Activated CD8-positive, alpha-beta memory T cell treated with anti-CD3 and anti-CD28 coated beads for 1 hour (primary cell): ENCODE data around the gene MLYCD.
"Not testable (repeated sequence)": the region's sequence is repeated elsewhere in the genome, so short reads cannot be mapped to it uniquely, and the experiment has no call there.

Experiments used
- DNase-seq, 2 donors: peaks; one replicate each; pipeline ENCODE4 v3.0.0-alpha.2; 2020; ENCODE audit warnings: low read depth in 1 of 2; ENCODE audit errors: extremely low read depth in 1 of 2

MLYCD gene

GRCh38 chr16:83939266-83939855, 40.4 kb downstream of the MLYCD start:
- no peak for DNase-seq

DNA sequence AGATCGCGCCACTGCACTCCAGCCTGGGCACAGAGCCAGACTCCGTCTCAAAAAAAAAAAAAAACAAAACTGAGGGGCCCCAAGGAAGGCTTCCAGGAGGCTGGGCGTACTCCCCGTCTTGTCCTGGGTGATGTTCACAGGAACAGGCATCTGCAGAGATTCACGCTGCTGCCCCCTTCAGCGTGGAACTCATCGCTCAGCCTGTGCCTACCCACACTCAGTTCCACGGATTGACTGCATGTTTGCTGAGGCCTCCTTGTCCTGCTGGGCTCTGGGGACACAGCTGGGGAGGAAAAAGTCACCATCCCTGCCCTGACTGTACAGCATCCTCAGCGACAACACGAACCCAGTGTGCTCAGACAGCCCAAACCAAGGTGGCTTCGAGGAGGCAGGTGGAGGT, 41.2 kb downstream of the MLYCD start:
- no peak for DNase-seq

DNA sequence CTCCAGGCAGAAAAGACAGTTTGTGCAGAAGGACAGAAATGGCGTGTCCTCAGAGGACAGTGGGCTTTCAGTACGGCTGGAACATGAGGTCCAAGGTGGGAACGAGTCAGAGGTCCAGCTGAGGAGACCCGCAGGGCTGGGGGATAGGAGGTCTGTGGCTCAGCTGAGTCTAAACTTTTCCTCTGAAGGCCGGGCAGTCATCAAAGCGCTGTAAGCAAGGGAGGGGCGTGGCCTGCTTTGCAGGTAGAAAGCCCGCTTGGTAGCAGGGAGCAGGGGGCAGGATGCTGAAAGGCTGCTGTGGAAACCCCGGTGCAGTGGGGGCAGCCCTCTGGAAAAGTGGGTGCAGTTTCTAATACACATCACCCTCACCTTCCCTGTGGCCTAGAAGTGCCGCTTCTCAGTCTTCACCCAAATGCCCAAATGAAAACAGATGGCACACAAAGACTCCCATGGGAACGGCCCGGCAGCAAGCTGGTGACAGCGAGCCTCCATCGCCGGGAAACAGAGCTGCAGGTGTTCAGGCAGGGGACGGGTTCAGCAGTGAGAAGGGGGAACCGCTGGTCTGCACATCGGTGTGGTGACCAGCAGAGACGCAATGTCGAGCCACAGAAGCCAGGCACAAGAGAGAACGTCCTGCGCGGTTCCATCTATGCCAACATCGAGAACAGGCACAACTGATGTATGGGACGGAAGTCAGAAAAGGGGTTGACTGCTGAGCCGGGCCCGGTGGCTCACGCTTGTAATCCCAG, 41.9 kb downstream of the MLYCD start:
- DNase-seq: no peak

DNA sequence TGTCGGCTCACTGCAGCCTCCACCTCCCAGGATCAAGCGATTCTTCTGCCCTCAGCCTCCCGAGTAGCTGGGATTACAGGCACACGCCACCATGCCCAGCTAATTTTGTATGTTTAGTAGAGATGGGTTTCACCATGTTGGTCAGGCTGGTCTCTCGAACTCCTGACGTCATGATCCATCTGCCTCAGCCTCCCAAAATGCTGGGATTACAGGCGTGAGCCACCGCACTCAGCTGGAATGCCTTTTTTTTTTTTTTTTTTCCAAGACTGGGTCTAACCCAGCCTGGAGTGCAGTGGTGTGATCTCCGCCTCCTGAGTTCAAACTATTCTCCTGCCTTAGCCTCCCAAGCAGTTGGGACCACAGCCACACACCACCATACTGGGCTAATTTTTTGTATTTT, 42.6 kb downstream of the MLYCD start:
- DNase-seq: not testable (repeated sequence)

GRCh38 chr16:83942074-83942473, 43.2 kb downstream of the MLYCD start:
- DNase-seq: no peak

GRCh38 chr16:83942815-83943515, 44.0 kb downstream of the MLYCD start:
- DNase-seq: no peak

DNA sequence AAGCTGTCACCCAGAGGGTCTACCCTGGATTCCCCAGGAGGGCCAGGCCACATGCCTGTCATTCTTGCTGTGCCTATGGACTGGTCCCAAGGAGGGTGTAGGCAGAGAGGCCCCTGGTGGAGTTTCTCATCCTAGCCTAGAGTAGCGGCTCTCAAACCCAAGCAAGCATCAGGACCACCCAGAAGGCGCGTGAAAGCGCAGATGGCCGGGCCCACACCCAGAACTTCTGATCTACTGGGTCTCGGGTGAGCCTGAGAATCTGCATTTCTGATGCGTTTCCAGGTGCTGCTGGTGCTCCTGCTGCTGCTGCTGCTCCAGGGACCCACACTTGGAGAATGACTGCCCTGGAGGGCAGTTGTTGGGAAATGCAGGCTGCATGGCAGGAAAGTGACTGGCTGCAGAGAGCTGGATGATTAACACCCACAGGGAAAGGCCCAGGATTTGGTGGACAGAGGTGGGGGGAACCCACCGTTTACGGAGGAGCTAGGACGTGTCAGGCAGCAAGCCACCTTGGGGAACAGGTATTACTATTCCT, 44.7 kb downstream of the MLYCD start:
- no peak for DNase-seq

DNA sequence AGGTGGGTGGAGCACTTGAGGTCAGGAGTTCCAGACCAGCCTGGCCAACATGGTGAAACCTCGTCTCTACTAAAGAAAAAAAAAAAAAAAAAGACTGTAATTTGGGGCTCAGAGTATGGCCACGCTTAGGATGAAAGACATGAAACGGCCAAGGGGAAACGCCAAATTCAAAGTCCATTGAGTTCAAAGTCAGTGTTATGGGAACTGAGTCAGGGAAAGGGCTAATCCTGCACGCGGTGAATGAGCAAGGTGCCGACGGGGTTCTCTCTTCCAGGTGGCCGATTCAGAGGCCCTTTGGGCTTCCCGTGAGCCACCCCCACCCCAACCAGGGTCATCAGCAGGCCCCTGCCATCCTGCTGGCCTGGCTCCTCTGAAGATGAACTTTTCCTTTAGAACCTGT, 46.7 kb downstream of the MLYCD start:
- DNase-seq: no peak

DNA sequence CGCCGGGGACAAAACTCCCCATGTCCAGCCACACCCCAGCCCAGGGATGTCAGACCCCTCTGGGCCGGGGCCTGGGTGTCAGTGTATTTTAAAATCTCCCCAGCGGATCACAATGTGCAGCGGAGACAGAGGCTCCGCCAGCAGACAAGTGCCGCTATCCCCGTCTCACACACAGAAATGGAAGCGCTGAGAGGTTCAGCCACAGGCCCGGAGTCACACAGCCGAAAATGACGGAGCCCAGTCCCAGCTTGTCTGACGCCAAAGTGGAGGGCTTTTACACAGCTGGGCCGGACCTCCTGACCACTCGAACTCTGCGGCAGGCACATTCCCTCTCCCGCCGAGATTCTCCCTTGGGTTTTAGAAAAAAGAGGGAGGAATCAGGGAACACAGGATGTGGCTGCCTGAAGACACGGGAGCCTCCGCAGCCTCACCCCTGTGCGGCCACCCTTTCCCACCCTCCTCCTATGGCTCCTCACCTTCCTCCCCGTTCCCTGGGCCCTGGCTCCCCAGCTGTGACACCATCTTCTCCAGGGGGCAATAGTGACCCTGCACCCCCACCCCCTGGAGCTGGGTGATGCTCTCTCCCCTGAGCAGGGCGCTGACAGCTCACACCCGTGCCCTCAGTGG, 47.4 kb downstream of the MLYCD start:
- no peak for DNase-seq

DNA sequence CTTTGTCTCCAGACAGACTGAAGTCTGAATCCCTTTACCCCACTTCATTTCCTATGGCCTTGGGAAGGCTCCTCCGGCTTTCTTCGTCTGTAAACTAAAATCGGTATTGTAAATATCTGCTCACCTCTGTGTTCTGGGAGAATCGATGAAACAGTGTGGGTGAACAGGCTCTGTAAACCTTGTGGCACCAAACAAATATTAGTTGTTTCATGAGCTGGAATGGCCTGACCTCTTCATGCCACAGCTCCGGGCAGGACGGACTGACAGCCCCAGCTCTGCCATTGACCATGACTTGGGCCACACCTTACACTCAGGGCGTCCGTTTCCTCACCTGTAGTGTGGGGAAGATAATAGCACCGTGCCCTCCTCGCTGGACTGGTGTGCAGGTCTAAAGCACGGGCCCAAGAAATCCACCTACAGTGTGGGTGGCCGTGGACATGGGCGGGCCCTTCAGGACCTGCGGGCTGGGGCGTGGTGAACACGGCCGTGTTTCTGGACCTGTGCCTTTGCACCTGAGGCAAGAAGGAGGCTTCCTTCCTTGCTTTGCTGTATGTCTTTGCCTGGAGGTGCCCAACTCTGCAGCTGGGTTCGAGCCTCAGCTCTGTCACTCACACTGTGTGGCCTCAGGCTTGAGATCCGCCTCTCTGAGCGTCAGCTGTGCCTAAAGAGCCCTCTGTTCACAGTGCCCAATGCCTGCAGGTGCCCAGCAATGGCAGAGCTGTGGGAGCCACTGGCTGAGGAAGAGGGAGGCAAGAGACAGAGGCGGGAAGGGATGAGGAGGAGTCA, 48.1 kb downstream of the MLYCD start:
- no peak for DNase-seq

GRCh38 chr16:83947642-83948234, 48.8 kb downstream of the MLYCD start:
- no peak for DNase-seq

DNA sequence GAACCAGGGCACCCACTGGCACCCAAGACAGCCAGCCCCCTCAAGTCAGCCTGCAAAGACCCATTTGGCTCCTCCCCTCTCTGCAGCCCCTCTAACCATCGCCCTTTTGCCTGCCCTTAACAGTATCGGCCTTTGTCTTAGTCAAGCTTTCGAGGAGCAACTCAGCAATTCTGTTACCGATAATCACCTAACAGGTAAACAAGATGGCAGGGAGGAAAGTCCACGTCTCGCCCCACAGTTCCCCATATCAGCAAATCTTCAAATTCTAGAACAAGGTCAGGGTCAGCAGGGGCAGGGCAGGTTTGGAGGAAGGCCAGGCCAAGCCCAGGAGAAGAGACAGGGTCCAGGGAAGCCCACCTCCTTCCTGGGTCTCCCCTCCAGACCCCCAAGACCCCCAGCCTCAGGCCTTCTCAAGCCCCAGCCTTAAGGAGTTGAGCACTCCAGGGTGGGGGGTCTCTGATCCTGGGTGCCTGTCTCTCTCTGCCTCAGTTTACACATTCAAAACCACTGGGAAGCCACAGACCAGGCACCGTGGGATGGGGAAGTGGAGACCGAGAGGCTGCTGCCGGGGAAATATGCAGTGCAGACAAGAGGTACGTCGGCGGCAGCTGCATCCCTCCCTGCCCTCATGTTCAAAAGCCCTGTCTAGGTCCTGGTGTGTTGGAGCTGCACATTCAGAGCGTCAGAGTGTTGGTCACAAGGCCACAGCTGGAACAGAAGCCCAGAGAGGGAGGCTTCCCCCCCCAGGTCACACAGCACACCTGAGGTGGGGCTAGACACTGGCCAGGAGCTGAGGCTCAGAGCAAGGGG, 50.2 kb downstream of the MLYCD start:
- DNase-seq: no peak

GRCh38 chr16:83949724-83950001, 50.7 kb downstream of the MLYCD start:
- DNase-seq: no peak

DNA sequence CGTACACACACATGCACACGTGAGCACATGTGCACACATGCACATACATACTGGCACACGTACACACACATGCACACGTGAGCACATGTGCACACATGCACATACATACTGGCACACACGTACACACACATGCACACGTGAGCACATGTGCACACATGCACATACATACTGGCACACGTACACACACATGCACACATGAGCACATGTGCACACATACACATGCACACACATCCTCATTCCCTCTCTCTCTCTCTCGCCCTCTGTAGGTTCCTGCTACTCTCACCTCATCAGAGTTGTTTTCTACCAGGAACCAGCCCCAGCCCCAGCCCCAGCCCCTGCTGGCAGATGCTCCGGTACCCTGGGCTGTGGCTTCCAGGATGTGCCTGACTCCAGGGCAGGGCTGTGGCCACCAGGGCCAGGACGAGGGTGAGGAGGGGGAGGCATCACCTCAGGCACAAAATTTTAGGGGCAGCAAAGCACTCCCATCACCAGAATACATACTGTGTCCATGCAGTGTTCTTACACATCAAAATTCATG, 52.0 kb downstream of the MLYCD start:
- DNase-seq: not testable (repeated sequence)

GRCh38 chr16:83951544-83951943, 52.6 kb downstream of the MLYCD start:
- DNase-seq: no peak

DNA sequence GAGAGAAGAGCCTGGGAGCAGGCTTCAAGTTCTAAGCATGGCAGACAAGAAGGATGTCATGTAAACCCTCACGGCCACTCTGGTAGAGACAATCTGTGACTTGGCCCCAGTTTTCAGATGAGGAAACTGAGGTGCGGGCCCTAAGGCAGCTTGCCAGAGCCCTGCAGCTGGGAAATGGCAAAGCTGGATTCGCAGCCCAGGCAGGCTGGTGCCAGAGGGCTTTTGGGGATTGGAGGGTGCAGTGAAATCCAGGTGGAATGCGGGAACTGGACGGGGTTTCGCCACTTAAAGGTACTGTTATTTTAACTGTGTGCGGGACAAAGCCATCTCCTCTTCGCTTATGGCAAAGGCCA, 53.6 kb downstream of the MLYCD start:
- no peak for DNase-seq

DNA sequence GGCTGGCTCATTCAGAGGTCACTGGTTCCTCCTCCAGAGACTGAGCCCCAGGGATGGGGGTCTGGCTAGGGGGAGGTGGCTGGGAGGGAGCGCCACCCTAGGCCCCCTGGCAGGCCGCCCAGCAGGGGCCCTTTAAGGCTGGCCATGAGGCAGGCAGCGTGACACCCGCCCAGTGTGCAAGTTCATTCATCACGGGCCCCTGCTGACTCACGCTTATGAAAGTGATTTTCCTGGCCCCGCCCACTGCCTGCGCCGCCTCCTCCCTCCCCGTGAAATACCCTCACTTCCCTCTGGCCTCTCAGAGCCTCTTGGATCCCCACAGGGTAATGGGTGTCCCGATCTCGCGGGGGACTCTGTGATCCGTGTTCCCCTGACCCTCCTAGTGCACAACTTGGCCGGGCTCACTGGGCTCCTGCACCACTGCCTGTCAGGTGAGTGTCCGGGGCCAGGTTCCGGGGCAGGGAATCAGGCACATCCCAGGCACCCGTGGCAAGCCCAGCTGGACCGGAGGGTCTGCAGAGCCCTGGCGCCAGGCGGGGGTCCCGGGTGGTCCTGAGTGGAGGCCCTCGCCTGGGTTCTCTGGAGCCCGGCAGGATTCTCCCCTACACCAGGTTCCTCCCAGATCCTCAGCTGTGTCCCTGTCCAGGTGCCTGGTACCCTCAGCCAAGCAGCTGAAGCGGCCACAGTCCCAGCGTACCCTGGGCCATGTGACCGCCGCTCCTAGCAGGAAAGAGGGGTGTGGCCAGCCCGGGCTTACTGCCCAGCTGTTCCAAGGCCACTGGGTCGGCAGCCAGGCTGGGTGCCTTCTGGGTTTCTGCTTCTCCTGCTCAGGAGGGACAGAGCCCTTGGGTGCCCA, 54.3 kb downstream of the MLYCD start, which contains the start of gene OSGIN1:
Gene OSGIN1 (plus strand): TSS at position 301 of the 856 bp plus-strand sequence. CDS start 4,432 bp downstream, outside the sequence.
- peak; percentile 1 to 21 for DNase-seq

- DNase-seq: no peak
Measured at GRCh38 chr16:83953796-83954576, 55.1 kb downstream of the MLYCD start.
